HG03139 (cell line): ENCODE data around the gene ASB2.

Experiments
- ATAC-seq: cut with Tn5 transposase; IDR thresholded peaks from one replicate; pipeline ENCODE4 v1.9.1; 2021; ENCODE audit not compliant: unreplicated experiment

The ASB2 gene

GRCh38 chr14:93951635-93952540 is 24.5 kb downstream of the ASB2 start:
- ATAC-seq: no peak

- ATAC-seq: no peak
Measured at GRCh38 chr14:93950948-93951634, 25.3 kb downstream of the ASB2 start.

- no peak for ATAC-seq
Measured at GRCh38 chr14:93949511-93950075, 26.8 kb downstream of the ASB2 start.

GRCh38 chr14:93947282-93947681 is 29.1 kb downstream of the ASB2 start:
- no peak for ATAC-seq

- no peak for ATAC-seq
Measured at GRCh38 chr14:93946541-93947090, 29.8 kb downstream of the ASB2 start.

- no peak for ATAC-seq
Measured at GRCh38 chr14:93946104-93946503, 30.3 kb downstream of the ASB2 start.

GRCh38 chr14:93945070-93945399 is 31.3 kb downstream of the ASB2 start:
- no peak for ATAC-seq

- no peak for ATAC-seq
Measured at GRCh38 chr14:93944348-93945069, 31.9 kb downstream of the ASB2 start.

GRCh38 chr14:93943930-93944329 is 32.4 kb downstream of the ASB2 start:
- no peak for ATAC-seq

GRCh38 chr14:93943052-93943451 is 33.3 kb downstream of the ASB2 start:
- ATAC-seq: no peak

- no peak for ATAC-seq
Measured at GRCh38 chr14:93941293-93941910, 35.0 kb downstream of the ASB2 start.

GRCh38 chr14:93940437-93940836 is 35.9 kb downstream of the ASB2 start:
- ATAC-seq: no peak

- ATAC-seq: peak; percentile 83
Measured at GRCh38 chr14:93939304-93940229, 36.8 kb downstream of the ASB2 start.

GRCh38 chr14:93938751-93939303 is 37.5 kb downstream of the ASB2 start:
- ATAC-seq: no peak

- no peak for ATAC-seq
Measured at GRCh38 chr14:93937519-93937918, 38.9 kb downstream of the ASB2 start.

- ATAC-seq: no peak
Measured at GRCh38 chr14:93936926-93937325, 39.4 kb downstream of the ASB2 start.

GRCh38 chr14:93936245-93936644 is 40.1 kb downstream of the ASB2 start:
- peak; percentile 34 for ATAC-seq

GRCh38 chr14:93935213-93935612 is 41.2 kb downstream of the ASB2 start:
- no peak for ATAC-seq

- no peak for ATAC-seq
Measured at GRCh38 chr14:93932642-93933041, 43.7 kb downstream of the ASB2 start.
